Esophagus squamous epithelium (tissue), 4 donors: ENCODE measurements around the gene SYT8.

ENCODE experiments used
- CTCF ChIP-seq, 6 experiments: fragments of 450-650 bp in 4 of 6; fragments of 200-600 bp in 2 of 6; sonication (generic) in 2 of 6; IDR thresholded peaks; one replicate each; pipeline ENCODE4 v1.5.1; 2016 to 2019; ENCODE audit warnings: antibody characterized with exemption in 6 of 6, mild to moderate bottlenecking in 4 of 6, moderate library complexity in 4 of 6
- POLR2A ChIP-seq, 4 donors: fragments of 450-650 bp; IDR thresholded peaks; one replicate each; pipeline ENCODE4 v1.6.1; 2017; ENCODE audit warnings: antibody characterized with exemption in 4 of 4, mild to moderate bottlenecking in 4 of 4, moderate library complexity in 3 of 4

DNA sequence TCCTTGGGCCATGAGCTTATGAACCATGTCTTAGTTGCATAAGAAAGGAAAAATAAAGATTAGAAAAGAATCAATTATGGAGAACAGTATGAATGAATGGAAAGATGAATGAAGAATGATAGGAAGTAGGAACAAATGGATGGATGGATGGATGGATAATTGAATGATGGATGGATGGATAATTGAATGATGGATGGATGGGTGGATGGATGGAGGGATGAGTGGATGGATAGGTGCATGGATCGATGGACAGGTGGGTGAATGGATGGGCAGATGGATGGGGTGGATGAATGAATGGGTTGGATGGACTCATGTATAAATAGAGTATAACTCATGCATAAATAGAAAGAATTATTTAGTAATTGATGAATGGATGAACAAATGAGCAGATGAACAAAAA lies 25.3 kb downstream of the SYT8 start:
- no peak for TF ChIP-seq CTCF (IDR thresholded peaks at IDR 0.05)
- TF ChIP-seq POLR2A (IDR thresholded peaks at IDR 0.05), result no peak
